MM.1S (cell line): ENCODE measurements around the gene GALNS.

Experiments used
- CTCF ChIP-seq: fragments of 300-600 bp; sonication (generic); IDR thresholded peaks from 2 replicates; pipeline ENCODE4 v1.5.1; 2016; ENCODE audit warnings: antibody characterized with exemption, low read length, mixed read lengths
- EZH2 ChIP-seq: fragments of 300-600 bp; sonication (generic); optimal IDR thresholded peaks from 2 replicates; pipeline ENCODE3; 2017; ENCODE audit warnings: low read depth, mild to moderate bottlenecking, antibody characterized with exemption, low read length, mixed read lengths
- EZH2phosphoT487 ChIP-seq: fragments of 300-600 bp; sonication (generic); IDR thresholded peaks from 2 replicates; pipeline ENCODE4 v1.6.1; 2018; ENCODE audit warnings: antibody characterized with exemption, low read length

GRCh38 chr16:88771294-88771772, 85.4 kb downstream of the GALNS start:
- TF ChIP-seq CTCF: no peak
- TF ChIP-seq EZH2: no peak
- no peak for TF ChIP-seq EZH2phosphoT487
